Activated T-helper 1 cell treated with anti-CD3 and anti-CD28 coated beads, Interleukin-12 subunit alpha, Interleukin-12 subunit beta, Interleukin-2, Interleukin-4 antibody, amounts not matched to agents 30 ng/mL and 10 ng/mL and 1 ng/mL, durations not matched to agents 14 hours and 24 hours and 36 hours (primary cell): ENCODE results near the gene NLGN4Y. TPM values are rescaled to one million over a fixed set of nuclear protein-coding genes. Genes with fewer than 3 reads are reported as not detected.

ENCODE experiments used
- DNase-seq: peaks from one replicate; pipeline ENCODE4 v3.0.0; 2021; ENCODE audit warnings: low spot score
- H3K27ac Mint-ChIP-seq: one replicate; pipeline ENCODE4 v1.8.0; 2021; ENCODE audit warnings: mild to moderate bottlenecking, mixed read lengths
- H3K27me3 Mint-ChIP-seq: one replicate; pipeline ENCODE4 v1.8.0; 2022; ENCODE audit warnings: mild to moderate bottlenecking, moderate library complexity, mixed read lengths; ENCODE audit not compliant: insufficient read depth
- H3K36me3 Mint-ChIP-seq: one replicate; pipeline ENCODE4 v1.8.0; 2021; ENCODE audit warnings: low read depth, mixed read lengths
- H3K4me1 Mint-ChIP-seq: one replicate; pipeline ENCODE4 v1.8.0; 2021; ENCODE audit warnings: low read depth, mixed read lengths
- H3K4me3 Mint-ChIP-seq: one replicate; pipeline ENCODE4 v1.8.0; 2021; ENCODE audit warnings: mild to moderate bottlenecking, moderate library complexity, mixed read lengths
- H3K9me3 Mint-ChIP-seq: one replicate; pipeline ENCODE4 v1.8.0; 2021; ENCODE audit warnings: mixed read lengths
- intact Hi-C: fragments of 100-400 bp; cut with micrococcal nuclease; formaldehyde crosslinking; loops from one replicate; pipeline ENCODE4 v1.15.1; 2024
- total RNA-seq: library from RNA; stranded (reverse); gene quantifications from 2 replicates; pipeline ENCODE4 v1.2.3, GENCODE V29; 2022

NLGN4Y gene
- total RNA-seq, 1 donor from 2014 or later: 0.62 TPM

GRCh38 chrY:14586725-14587124, 62.4 kb downstream of the NLGN4Y start:
- Mint-ChIP-seq H3K27me3 (no peaks in the 10 kb centered on the region), H3K4me3 (no peak overlapping the region), H3K9me3 (peaks cover 4% of the 10 kb centered on the region), H3K4me1 (no peaks in the 10 kb centered on the region), H3K36me3 (no peaks in the 10 kb centered on the region), H3K27ac (no peak overlapping the region)
- intact Hi-C loops: no loop called here
- DNase-seq: no peak

- intact Hi-C loops: no loop called here
- no peaks in the 10 kb centered on the region for H3K36me3 Mint-ChIP-seq
- DNase-seq: no peak
- no peaks in the 10 kb centered on the region for H3K27me3 Mint-ChIP-seq
- no peaks in the 10 kb centered on the region for H3K4me1 Mint-ChIP-seq
- H3K4me3 Mint-ChIP-seq: no peak overlapping the region
- no peak overlapping the region for H3K27ac Mint-ChIP-seq
- no peaks in the 10 kb centered on the region for H3K9me3 Mint-ChIP-seq
These were observed 77.0 kb downstream of the NLGN4Y start for GRCh38 chrY:14601372-14601771.

- Mint-ChIP-seq H3K36me3 (no peaks in the 10 kb centered on the region), H3K9me3 (peaks cover 5% of the 10 kb centered on the region), H3K27ac (no peak overlapping the region), H3K4me1 (no peaks in the 10 kb centered on the region), H3K4me3 (no peak overlapping the region), H3K27me3 (no peaks in the 10 kb centered on the region)
- DNase-seq: no peak
- intact Hi-C loops: no loop called here
These were observed 93.3 kb downstream of the NLGN4Y start for GRCh38 chrY:14617625-14618024.

- Mint-ChIP-seq H3K27ac (no peak overlapping the region), H3K4me1 (no peaks in the 10 kb centered on the region), H3K36me3 (no peaks in the 10 kb centered on the region), H3K9me3 (peaks cover 5% of the 10 kb centered on the region), H3K27me3 (no peaks in the 10 kb centered on the region), H3K4me3 (no peak overlapping the region)
- intact Hi-C loops: no loop called here
- DNase-seq: no peak
These were observed 94.2 kb downstream of the NLGN4Y start for GRCh38 chrY:14618513-14618912.

GRCh38 chrY:14628208-14628607, 103.9 kb downstream of the NLGN4Y start:
- intact Hi-C loops: no loop called here
- H3K36me3 Mint-ChIP-seq: no peaks in the 10 kb centered on the region
- H3K4me1 Mint-ChIP-seq: no peaks in the 10 kb centered on the region
- H3K9me3 Mint-ChIP-seq: no peaks in the 10 kb centered on the region
- H3K27ac Mint-ChIP-seq: no peak overlapping the region
- no peaks in the 10 kb centered on the region for H3K27me3 Mint-ChIP-seq
- no peak for DNase-seq
- no peak overlapping the region for H3K4me3 Mint-ChIP-seq

GRCh38 chrY:14631676-14632075, 107.3 kb downstream of the NLGN4Y start:
- intact Hi-C loops: no loop called here
- no peak for DNase-seq
- Mint-ChIP-seq H3K36me3 (no peaks in the 10 kb centered on the region), H3K4me1 (no peaks in the 10 kb centered on the region), H3K9me3 (no peaks in the 10 kb centered on the region), H3K4me3 (no peak overlapping the region), H3K27ac (no peak overlapping the region), H3K27me3 (no peaks in the 10 kb centered on the region)

GRCh38 chrY:14633718-14634117, 109.4 kb downstream of the NLGN4Y start:
- Mint-ChIP-seq H3K4me1 (no peaks in the 10 kb centered on the region), H3K27me3 (no peaks in the 10 kb centered on the region), H3K9me3 (no peaks in the 10 kb centered on the region), H3K36me3 (no peaks in the 10 kb centered on the region), H3K4me3 (no peak overlapping the region), H3K27ac (no peak overlapping the region)
- intact Hi-C loops: no loop called here
- DNase-seq: no peak

- Mint-ChIP-seq H3K4me1 (no peaks in the 10 kb centered on the region), H3K9me3 (no peaks in the 10 kb centered on the region), H3K4me3 (no peak overlapping the region), H3K27me3 (no peaks in the 10 kb centered on the region), H3K27ac (no peak overlapping the region), H3K36me3 (no peaks in the 10 kb centered on the region)
- intact Hi-C loops: no loop called here
- no peak for DNase-seq
These were observed 110.6 kb downstream of the NLGN4Y start for GRCh38 chrY:14634954-14635353.

- Mint-ChIP-seq H3K4me3 (no peak overlapping the region), H3K4me1 (no peaks in the 10 kb centered on the region), H3K27ac (no peak overlapping the region), H3K36me3 (no peaks in the 10 kb centered on the region), H3K9me3 (no peaks in the 10 kb centered on the region), H3K27me3 (no peaks in the 10 kb centered on the region)
- intact Hi-C loops: no loop called here
- no peak for DNase-seq
These were observed 113.2 kb downstream of the NLGN4Y start for GRCh38 chrY:14637551-14637950.

- Mint-ChIP-seq H3K4me1 (no peaks in the 10 kb centered on the region), H3K27me3 (no peaks in the 10 kb centered on the region), H3K9me3 (peaks cover 12% of the 10 kb centered on the region), H3K36me3 (no peaks in the 10 kb centered on the region), H3K27ac (no peak overlapping the region), H3K4me3 (no peak overlapping the region)
- no peak for DNase-seq
- intact Hi-C loops: no loop called here
These were observed 117.5 kb downstream of the NLGN4Y start for GRCh38 chrY:14641853-14642252.

- Mint-ChIP-seq H3K4me1 (no peaks in the 10 kb centered on the region), H3K9me3 (peaks cover 14% of the 10 kb centered on the region), H3K27ac (no peak overlapping the region), H3K27me3 (no peaks in the 10 kb centered on the region), H3K36me3 (no peaks in the 10 kb centered on the region), H3K4me3 (no peak overlapping the region)
- no peak for DNase-seq
- intact Hi-C loops: no loop called here
These were observed 120.0 kb downstream of the NLGN4Y start for GRCh38 chrY:14644157-14644952.

GRCh38 chrY:14679181-14679580, 154.9 kb downstream of the NLGN4Y start:
- no peaks in the 10 kb centered on the region for H3K4me1 Mint-ChIP-seq
- H3K9me3 Mint-ChIP-seq: no peaks in the 10 kb centered on the region
- no peaks in the 10 kb centered on the region for H3K36me3 Mint-ChIP-seq
- no peak for DNase-seq
- intact Hi-C loops: no loop called here
- no peaks in the 10 kb centered on the region for H3K27me3 Mint-ChIP-seq
- H3K27ac Mint-ChIP-seq: no peak overlapping the region
- no peak overlapping the region for H3K4me3 Mint-ChIP-seq

GRCh38 chrY:14694543-14694942, 170.2 kb downstream of the NLGN4Y start:
- Mint-ChIP-seq H3K4me1 (no peaks in the 10 kb centered on the region), H3K9me3 (no peaks in the 10 kb centered on the region), H3K36me3 (no peaks in the 10 kb centered on the region), H3K4me3 (no peak overlapping the region), H3K27ac (no peak overlapping the region), H3K27me3 (no peaks in the 10 kb centered on the region)
- intact Hi-C loops: no loop called here
- no peak for DNase-seq

- Mint-ChIP-seq H3K27ac (no peak overlapping the region), H3K27me3 (no peaks in the 10 kb centered on the region), H3K4me1 (no peaks in the 10 kb centered on the region), H3K36me3 (no peaks in the 10 kb centered on the region), H3K4me3 (no peak overlapping the region), H3K9me3 (peaks cover 8% of the 10 kb centered on the region)
- intact Hi-C loops: no loop called here
- DNase-seq: no peak
These were observed 183.8 kb downstream of the NLGN4Y start for GRCh38 chrY:14708158-14708557.
